Measurements from ENCODE around the gene GLI1. TPM values are rescaled to one million over a fixed set of nuclear protein-coding genes. Genes with fewer than 3 reads are reported as not detected.
"Not testable (repeated sequence)": the region's sequence is repeated elsewhere in the genome, so short reads cannot be mapped to it uniquely, and the experiment has no call there.

Gene GLI1
- total RNA-seq, 1 donor from 2014 or later = 1.4 TPM

- TF ChIP-seq CTCF (IDR thresholded peaks at IDR 0.05) = no peak
- no peak for ATAC-seq
- Histone ChIP-seq H3K27me3 (no peaks in the 10 kb centered on the region), H3K4me1 (peaks cover 26% of the 10 kb centered on the region), H3K4me3 (no peak overlapping the region), H3K36me3 (peaks cover 83% of the 10 kb centered on the region), H3K27ac (no peak overlapping the region), H3K9me3 (no peaks in the 10 kb centered on the region)
- no peak for DNase-seq
- intact Hi-C loops (cut with DNase I) = no loop called here
These were observed 55.3 kb downstream of the GLI1 start for GRCh38 chr12:57514720-57515407.

GRCh38 chr12:57515408-57515933 lies 55.9 kb downstream of the GLI1 start:
- intact Hi-C loops (cut with DNase I) = no loop called here
- DNase-seq (no peak), ATAC-seq (no peak)
- no peak for TF ChIP-seq CTCF (IDR thresholded peaks at IDR 0.05)
- no peak overlapping the region for H3K4me3 ChIP-seq
- H3K4me1 ChIP-seq = peaks cover 26% of the 10 kb centered on the region
- H3K27ac ChIP-seq = no peak overlapping the region
- H3K9me3 ChIP-seq = no peaks in the 10 kb centered on the region
- H3K36me3 ChIP-seq = peaks cover 77% of the 10 kb centered on the region
- H3K27me3 ChIP-seq = no peaks in the 10 kb centered on the region

GRCh38 chr12:57515934-57516541 lies 56.5 kb downstream of the GLI1 start:
- H3K27ac ChIP-seq = no peak overlapping the region

GRCh38 chr12:57516617-57517153 lies 57.1 kb downstream of the GLI1 start:
- TF ChIP-seq CTCF (IDR thresholded peaks at IDR 0.05) = no peak
- ATAC-seq = no peak

More at GRCh38 chr12:57515934-57516541, 56.5 kb downstream of the GLI1 start:
- ATAC-seq = no peak
- DNase-seq = no peak
- Histone ChIP-seq H3K9me3 (no peaks in the 10 kb centered on the region), H3K36me3 (peaks cover 71% of the 10 kb centered on the region), H3K27me3 (no peaks in the 10 kb centered on the region), H3K4me1 (peaks cover 29% of the 10 kb centered on the region), H3K4me3 (no peak overlapping the region)
- intact Hi-C loops (cut with DNase I) = no loop called here
- TF ChIP-seq CTCF (IDR thresholded peaks at IDR 0.05) = no peak

GRCh38 chr12:57517187-57517586 lies 57.6 kb downstream of the GLI1 start:
- H3K27ac ChIP-seq = peak overlapping the region; percentile 37
- no peaks in the 10 kb centered on the region for H3K27me3 ChIP-seq
- ATAC-seq (no peak), DNase-seq (no peak)
- intact Hi-C loops (cut with DNase I) = no loop called here
- no peak for TF ChIP-seq CTCF (IDR thresholded peaks at IDR 0.05)
- no peaks in the 10 kb centered on the region for H3K9me3 ChIP-seq
- peaks cover 39% of the 10 kb centered on the region for H3K4me1 ChIP-seq
- peaks cover 60% of the 10 kb centered on the region for H3K36me3 ChIP-seq
- H3K4me3 ChIP-seq = no peak overlapping the region

More at GRCh38 chr12:57516617-57517153, 57.1 kb downstream of the GLI1 start:
- Histone ChIP-seq H3K4me1 (peaks cover 35% of the 10 kb centered on the region), H3K27me3 (no peaks in the 10 kb centered on the region), H3K36me3 (peaks cover 65% of the 10 kb centered on the region), H3K4me3 (no peak overlapping the region), H3K27ac (peak overlapping the region; percentile 24), H3K9me3 (no peaks in the 10 kb centered on the region)
- DNase-seq = no peak
- intact Hi-C loops (cut with DNase I) = no loop called here

- H3K9me3 ChIP-seq; intact Hi-C loops (cut with DNase I); ATAC-seq; H3K27me3 ChIP-seq; DNase-seq: not testable (repeated sequence)
- peak overlapping the region; percentile 94 for H3K4me3 ChIP-seq
- H3K27ac ChIP-seq = peak overlapping the region; percentile 37
- peaks cover 55% of the 10 kb centered on the region for H3K36me3 ChIP-seq
- H3K4me1 ChIP-seq = peaks cover 39% of the 10 kb centered on the region
These were observed 58.1 kb downstream of the GLI1 start for GRCh38 chr12:57517718-57518117.
